HG03045 (cell line): ENCODE data around the gene PCDHGA3.
A peak's percentile ranks its signal among the peaks of the same experiment; 100 is the strongest.
"Not testable (repeated sequence)": the region's sequence is repeated elsewhere in the genome, so short reads cannot be mapped to it uniquely, and the experiment has no call there.

ENCODE experiments used
- ATAC-seq: cut with Tn5 transposase; IDR thresholded peaks from one replicate; pipeline ENCODE4 v1.9.1; 2021; ENCODE audit warnings: mild to moderate bottlenecking, moderate library complexity; ENCODE audit not compliant: unreplicated experiment

The PCDHGA3 gene

DNA sequence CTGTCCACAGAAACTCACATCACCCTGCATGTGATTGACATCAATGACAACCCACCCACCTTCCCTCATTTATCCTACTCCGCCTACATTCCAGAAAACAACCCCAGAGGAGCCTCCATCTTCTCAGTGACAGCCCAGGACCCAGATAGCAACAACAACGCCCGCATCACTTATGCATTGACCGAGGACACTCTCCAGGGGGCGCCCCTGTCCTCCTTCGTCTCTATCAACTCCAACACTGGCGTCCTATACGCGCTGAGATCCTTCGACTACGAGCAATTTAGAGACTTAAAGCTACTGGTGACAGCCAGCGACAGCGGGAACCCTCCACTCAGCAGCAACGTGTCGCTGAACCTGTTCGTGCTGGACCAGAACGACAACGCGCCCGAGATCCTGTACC is 1.7 kb downstream of the PCDHGA3 start:
- no peak for ATAC-seq

GRCh38 chr5:141346017-141346416 is 2.4 kb downstream of the PCDHGA3 start:
- not testable (repeated sequence) for ATAC-seq

DNA sequence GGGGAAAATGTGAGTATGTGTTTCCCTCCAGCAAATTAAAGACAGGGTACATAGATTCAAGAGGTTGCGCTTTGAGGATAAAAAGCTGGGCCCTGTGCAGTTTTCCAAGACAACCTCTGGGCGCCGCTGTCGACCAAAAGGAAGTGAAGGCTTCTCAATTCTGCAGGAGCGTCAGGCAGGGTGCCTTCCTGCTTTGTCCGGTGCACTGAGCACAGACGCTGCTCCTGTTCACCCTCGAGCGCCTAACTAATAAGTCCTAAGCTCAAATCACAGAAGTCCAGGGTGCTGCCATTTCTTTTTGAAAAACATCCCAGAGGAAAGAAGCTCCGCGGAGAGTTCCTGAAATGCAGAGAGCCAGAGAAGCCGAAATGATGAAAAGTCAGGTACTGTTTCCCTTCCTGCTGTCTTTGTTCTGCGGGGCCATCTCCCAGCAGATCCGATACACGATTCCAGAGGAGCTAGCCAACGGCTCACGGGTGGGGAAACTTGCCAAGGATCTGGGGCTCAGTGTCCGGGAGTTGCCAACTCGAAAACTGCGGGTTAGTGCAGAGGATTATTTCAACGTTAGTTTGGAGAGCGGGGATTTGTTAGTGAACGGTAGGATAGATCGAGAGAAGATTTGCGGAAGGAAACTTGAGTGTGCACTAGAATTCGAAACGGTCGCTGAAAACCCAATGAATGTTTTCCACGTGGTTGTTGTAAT is 6.4 kb downstream of the PCDHGA3 start, which contains the start of gene PCDHGB1:
Gene PCDHGB1 (plus strand): TSS at position 183 of the 703 bp plus-strand sequence. CDS start 162 bp downstream, at position 345.
- ATAC-seq = no peak

DNA sequence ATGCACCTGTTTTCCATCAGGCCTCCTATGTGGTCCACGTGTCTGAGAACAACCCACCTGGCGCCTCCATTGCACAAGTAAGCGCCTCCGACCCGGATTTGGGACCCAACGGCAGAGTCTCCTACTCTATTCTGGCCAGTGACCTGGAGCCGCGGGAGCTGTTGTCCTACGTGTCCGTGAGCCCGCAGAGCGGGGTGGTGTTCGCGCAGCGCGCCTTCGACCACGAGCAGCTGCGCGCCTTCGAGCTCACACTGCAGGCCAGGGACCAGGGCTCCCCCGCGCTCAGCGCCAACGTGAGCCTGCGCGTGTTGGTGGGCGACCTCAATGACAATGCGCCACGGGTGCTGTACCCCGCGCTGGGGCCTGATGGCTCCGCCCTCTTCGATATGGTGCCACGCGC is 8.0 kb downstream of the PCDHGA3 start:
- ATAC-seq = no peak

DNA sequence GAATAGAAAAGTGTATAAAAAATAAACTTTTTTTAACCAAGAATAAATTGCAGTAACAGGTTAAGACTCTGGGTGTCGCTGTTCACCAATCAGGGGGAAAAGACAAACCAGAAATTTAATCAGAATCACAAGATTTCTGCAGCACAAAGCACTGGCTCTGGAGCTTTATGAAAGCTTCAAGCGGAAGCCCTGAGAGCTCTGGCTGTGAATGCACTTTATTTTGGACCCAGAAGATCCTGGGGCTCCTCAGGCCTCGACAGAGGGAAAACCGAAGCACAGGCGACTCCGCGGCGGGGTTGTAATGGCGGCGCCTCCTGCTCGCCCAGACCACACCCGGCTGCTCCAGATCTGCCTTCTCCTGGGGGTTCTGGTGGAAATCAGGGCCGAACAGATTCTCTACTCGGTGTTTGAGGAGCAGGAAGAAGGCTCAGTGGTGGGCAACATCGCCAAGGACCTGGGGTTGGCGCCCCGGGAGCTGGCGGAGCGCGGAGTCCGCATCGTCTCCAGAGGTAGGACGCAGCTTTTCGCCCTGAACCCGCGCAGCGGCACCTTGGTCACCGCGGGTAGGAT is 11.4 kb downstream of the PCDHGA3 start, which contains the start of gene PCDHGA4:
Gene PCDHGA4 (plus strand): TSS at position 122 of the 570 bp plus-strand sequence. CDS start 87 bp downstream, at position 209.
- no peak for ATAC-seq

- no peak for ATAC-seq
These were observed 12.0 kb downstream of the PCDHGA3 start for GRCh38 chr5:141355641-141356040.

GRCh38 chr5:141356133-141356532 is 12.5 kb downstream of the PCDHGA3 start:
- ATAC-seq = no peak

- ATAC-seq = no peak
These were observed 13.3 kb downstream of the PCDHGA3 start for GRCh38 chr5:141356950-141357349.

GRCh38 chr5:141359790-141360426 is 16.3 kb downstream of the PCDHGA3 start, which contains the start of gene PCDHGB2:
Gene PCDHGB2, plus strand, starts transcription at chr5:141359994. Its CDS starts 142 bp downstream, at chr5:141360136.
- ATAC-seq = no peak

DNA sequence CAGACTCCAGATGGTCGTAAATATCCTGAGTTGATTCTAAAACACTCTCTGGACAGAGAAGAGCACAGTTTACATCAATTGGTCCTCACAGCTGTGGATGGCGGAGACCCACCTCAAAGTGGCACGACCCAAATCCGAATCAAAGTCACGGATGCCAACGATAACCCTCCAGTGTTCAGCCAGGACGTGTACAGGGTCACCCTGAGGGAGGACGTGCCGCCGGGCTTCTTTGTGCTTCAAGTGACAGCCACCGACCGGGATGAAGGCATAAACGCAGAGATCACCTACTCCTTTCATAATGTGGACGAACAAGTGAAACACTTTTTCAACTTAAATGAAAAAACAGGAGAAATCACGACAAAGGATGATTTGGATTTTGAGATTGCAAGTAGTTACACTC is 17.1 kb downstream of the PCDHGA3 start:
- ATAC-seq = no peak

- ATAC-seq = no peak
These were observed 19.1 kb downstream of the PCDHGA3 start for GRCh38 chr5:141362719-141363118.

GRCh38 chr5:141363952-141364660 is 20.5 kb downstream of the PCDHGA3 start, which contains the start of gene PCDHGA5:
Gene PCDHGA5, plus strand, starts transcription at chr5:141364162. Its CDS starts 169 bp downstream, at chr5:141364331.
- no peak for ATAC-seq

GRCh38 chr5:141366016-141366896 is 22.6 kb downstream of the PCDHGA3 start:
- no peak for ATAC-seq

DNA sequence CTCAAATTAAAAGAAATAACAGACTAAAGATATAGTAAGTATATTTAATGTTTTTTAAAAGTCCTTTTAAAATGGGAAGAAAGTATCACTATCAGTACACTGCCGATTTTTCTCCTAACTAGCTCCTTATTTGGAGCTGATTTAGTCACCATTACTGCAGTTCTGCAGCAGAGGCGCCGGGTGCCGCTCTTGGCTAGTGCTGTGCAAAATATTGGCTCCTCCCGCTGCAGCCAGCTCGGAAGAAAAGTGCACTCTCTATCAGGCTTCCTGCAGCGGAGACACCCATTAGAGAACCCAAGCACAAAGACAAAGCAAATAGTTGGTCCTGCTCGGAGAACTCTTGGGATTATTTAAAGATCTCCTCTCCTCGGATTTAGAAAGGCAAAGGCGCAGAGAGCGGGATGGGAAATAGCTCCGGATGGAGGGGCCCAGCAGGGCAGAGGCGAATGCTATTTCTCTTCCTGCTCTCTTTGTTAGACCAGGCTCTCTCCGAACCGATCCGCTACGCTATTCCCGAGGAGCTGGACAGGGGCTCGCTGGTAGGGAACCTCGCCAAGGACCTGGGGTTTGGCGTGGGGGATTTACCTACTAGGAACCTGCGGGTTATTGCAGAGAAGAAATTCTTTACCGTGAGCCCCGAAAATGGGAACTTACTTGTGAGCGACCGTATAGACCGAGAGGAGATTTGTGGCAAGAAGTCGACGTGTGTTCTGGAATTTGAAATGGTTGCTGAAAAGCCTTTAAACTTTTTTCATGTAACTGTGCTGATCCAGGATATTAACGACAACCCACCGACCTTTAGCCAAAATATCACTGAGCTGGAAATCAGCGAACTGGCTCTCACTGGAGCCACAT is 26.6 kb downstream of the PCDHGA3 start, which contains the start of gene PCDHGB3:
Gene PCDHGB3 (plus strand): TSS at position 249 of the 855 bp plus-strand sequence. CDS start 153 bp downstream, at position 402.
- peak; percentile 61 for ATAC-seq

GRCh38 chr5:141371572-141372475 is 28.2 kb downstream of the PCDHGA3 start:
- no peak for ATAC-seq

DNA sequence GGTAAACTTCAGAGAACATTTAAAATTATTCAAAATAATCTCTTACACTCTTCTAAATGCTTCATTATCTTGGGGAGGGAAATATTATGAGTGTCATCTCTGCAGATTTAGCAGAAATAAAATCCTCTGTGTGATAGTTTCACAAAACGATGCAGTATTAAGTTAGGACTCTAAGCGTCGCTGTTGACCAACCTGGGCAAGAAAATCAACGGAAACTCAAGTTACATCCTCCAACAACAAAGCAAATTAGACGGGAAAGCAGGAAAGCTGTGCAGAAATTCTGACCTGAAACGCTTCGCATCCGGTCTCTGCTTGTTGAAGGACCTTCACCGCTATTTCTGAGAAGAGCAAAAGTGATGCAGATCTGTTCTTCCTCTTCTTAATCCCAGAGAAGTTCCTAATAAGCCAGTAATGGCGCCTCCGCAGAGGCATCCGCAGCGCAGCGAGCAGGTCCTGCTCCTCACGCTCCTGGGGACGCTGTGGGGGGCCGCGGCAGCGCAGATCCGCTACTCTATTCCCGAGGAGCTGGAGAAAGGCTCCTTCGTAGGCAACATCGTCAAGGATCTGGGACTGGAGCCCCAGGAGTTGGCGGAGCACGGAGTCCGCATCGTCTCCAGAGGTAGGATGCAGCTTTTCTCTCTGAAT is 30.2 kb downstream of the PCDHGA3 start, which contains the start of gene PCDHGA6:
Gene PCDHGA6 (plus strand): TSS at position 219 of the 645 bp plus-strand sequence. CDS start 193 bp downstream, at position 412.
- ATAC-seq = no peak

DNA sequence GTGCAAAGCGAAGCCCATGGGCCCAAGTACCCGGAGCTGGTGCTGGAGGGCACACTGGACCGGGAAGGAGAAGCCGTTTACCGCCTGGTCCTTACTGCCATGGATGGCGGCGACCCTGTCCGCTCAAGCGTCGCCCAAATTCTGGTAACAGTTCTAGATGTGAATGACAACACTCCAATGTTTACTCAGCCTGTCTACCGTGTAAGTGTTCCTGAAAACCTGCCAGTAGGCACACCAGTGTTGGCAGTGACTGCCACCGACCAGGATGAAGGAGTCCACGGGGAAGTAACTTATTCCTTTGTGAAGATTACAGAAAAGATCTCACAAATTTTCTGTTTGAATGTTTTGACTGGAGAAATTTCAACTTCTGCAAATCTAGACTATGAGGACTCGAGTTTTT is 31.0 kb downstream of the PCDHGA3 start:
- ATAC-seq = no peak
